RWPE1 (cell line): Measurements from ENCODE around the gene MTX1.
"Not testable (repeated sequence)": the region's sequence is repeated elsewhere in the genome, so short reads cannot be mapped to it uniquely, and the experiment has no call there.

Source experiments
- CTCF ChIA-PET: fragments of 350-600 bp; sonication (Branson Sonifier 250); formaldehyde crosslinking; extraction: SDS; loops from one replicate; lab custom pipeline; 2021; lab: Yijun Ruan, JAX
- POLR2A ChIA-PET: fragments of 400-600 bp; formaldehyde crosslinking; extraction: SDS; loops from one replicate; lab custom pipeline; 2020; ENCODE audit warnings: antibody characterized with exemption; ENCODE audit not compliant: low non-redundant PET; lab: Yijun Ruan, JAX
- DNase-seq: peaks from one replicate; pipeline ENCODE4 v3.0.0; 2012; ENCODE audit warnings: low spot score
- H3K27ac ChIP-seq: fragments of 450-650 bp; 2 replicates; pipeline ENCODE4 v1.5.1; 2017
- CTCF ChIP-seq: fragments of 450-650 bp; conservative IDR thresholded peaks from 2 replicates; pipeline ENCODE4 v1.5.1; 2017; ENCODE audit warnings: low read depth, mild to moderate bottlenecking

MTX1 gene

DNA sequence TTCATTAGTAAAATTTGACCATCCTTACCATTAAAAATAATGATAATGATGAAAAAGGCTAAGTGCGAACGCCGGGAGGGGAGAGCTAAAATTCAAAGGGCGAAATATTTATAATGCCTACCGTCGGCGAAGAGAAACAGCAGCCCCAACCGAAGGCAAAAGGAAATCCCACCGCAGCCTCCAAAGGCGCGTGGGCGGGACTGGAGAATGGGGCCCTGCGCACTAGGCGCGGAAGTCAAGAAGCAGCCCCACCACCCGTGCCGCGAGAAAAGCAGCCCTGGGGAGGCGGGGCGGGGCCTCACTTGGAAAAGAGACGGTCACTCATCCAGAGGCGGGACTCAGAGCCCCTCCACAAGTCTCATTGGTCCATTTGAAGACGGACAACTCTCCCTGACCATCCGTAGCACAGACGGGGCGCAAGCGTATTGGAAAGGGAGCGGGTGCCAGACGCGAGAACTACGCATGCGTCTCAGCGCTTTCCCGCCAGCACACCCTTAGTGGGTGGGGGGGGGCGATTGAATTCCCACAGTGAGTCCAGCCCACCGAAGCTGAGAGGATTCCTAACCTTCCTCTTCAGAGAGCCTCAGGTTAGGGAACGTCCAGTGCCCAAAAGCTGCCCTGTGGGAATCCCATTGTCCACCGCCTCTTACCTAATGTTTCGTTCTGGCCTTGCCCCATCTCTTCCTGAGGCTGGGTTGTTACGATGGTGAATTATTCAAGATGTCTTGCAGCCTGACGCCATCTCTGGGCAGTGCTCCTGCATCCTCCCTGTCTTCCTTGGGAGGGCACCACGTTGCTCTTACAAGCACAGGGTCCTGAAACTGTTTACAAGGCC lies 19.0 kb downstream of the MTX1 start:
- peak overlapping the region; percentile 90 for H3K27ac ChIP-seq
- CTCF ChIA-PET, result interaction anchor here (0.6 to 2.8 kb wide), 4 partner anchors 9 to 62 kb away, joined by 3 to 22 read pairs (median 8); partner anchors contain the start of gene THBS3
- POLR2A ChIA-PET, result interaction anchor here (0.7 to 1.2 kb wide), 2 partner anchors 21 to 24 kb away, joined by 3 read pairs; no protein-coding TSS in a partner anchor
- DNase-seq, result peak; percentile 100
- no peak for TF ChIP-seq CTCF

- no peak for TF ChIP-seq CTCF
- peak overlapping the region; percentile 90 for H3K27ac ChIP-seq
- DNase-seq, result no peak
- ChIA-PET POLR2A (no interaction called here), CTCF (interaction anchor here (0.6 to 2.8 kb wide), 2 partner anchors 22 to 61 kb away, joined by 3 to 13 read pairs; no protein-coding TSS in a partner anchor)
These were observed 19.6 kb downstream of the MTX1 start for GRCh38 chr1:155228096-155228427.

DNA sequence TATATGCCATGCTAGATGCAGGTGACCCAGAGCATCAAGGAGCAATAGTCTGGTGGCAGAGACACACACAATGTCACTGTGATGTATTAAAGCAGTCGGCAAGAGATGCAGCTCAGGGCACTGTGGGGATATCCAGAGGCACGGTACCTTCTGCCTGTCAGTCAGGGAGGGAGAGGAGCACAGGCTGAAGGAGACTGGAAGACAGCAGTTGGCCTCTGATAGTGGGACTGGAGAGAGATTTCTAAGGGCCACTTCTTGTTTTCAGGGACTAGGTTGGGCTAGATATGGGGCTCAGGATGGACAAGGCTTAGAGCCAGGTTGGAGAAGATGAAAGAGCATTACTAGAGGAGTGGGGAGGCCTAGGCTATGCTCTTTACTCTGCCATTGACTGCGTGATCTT lies 22.8 kb downstream of the MTX1 start:
- H3K27ac ChIP-seq, DNase-seq, POLR2A ChIA-PET: not testable (repeated sequence)
- CTCF ChIA-PET, result interaction anchor here (0.9 kb wide), 1 partner anchor 20 kb away, joined by 5 read pairs; no protein-coding TSS in a partner anchor

DNA sequence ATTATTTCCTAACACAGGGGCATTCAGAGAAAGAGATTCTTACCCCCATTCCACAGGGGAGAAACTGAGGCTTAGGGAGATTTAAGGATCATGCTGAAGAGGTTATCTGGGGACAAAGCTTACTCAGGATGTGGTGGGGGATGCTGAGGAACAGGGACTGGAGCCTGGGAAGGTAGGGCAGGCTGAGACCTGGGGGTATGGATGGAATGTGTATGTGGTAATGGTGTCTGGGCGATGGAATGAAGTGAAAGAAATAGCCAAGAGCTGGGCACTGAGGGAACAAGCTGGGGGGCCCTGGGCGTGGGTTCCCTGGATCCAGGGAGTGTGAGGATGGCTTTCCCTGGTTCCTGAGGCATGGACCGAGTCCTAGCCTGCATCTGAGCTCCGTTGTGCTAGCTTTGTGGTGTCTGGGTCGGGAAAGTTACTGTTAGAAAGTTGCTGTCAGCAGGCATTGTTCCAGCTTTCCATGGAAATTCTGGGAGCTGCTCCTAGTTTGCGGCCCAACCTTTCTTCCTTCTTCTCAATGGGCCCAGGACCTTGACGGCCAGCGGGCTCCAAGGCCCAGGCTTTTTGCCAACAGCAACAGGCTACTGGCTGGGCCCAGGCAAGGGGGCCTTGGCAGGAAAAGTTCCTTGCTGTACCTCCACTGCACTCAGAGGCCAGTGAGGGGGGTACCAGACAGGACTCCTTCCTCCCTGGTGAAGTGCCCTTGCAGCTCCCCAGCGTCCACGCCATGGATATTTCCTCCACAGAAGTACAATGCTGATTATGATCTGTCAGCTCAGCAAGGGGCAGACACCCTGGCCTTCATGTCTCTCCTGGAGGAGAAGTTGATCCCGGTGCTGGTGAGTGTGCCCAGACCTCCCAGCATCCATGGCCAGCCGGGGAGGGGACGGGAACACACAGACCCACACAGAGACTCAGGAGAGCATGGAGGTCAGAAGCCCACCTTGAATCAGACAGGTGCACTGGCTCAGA lies 23.8 kb downstream of the MTX1 start:
- DNase-seq, CTCF ChIA-PET: not testable (repeated sequence)
- POLR2A ChIA-PET, result interaction anchor here (0.6 kb wide), 1 partner anchor 9 kb away, joined by 3 read pairs; no protein-coding TSS in a partner anchor
- peak overlapping the region; percentile 56 for H3K27ac ChIP-seq

DNA sequence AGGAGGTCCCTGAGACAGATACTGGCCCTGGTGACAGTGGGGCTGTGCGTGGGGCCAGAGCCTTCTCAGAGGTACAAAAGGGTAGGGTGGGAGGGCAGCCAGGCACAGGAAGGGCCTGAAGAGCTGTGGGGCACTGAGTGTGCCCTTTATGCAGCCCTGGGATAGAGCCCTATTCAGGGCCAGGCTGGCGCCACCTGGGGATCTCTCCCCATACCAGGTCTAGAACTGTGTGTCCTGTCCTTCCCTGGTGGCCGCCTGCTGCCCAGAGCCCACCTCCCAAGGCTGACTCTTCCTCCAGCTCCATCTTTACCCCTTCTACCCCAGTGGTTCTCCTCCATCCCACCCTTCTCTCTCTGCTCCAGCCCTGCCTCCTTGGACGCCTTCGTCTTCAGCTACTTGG lies 25.0 kb downstream of the MTX1 start:
- CTCF ChIA-PET, POLR2A ChIA-PET, H3K27ac ChIP-seq, DNase-seq: not testable (repeated sequence)

DNA sequence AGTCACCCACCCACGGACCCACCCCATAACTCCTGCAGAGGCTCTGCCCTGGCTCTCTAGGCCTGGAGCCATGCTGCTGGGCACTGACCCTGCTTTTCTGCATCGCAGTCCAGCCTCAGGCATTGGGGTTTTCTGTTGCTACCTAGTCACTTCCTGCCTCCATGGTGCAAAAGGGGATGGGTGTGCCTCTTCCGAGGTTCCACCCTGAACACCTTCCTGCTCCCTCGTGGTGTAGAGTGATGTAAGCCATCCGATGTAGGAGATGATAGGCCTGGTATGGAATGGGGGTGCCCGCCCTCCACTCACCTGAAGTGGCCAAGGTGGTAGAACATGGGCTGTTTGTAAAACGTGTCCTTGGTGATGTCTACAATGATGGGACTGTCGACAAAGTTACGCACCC lies 26.9 kb downstream of the MTX1 start:
- POLR2A ChIA-PET, H3K27ac ChIP-seq, CTCF ChIA-PET, DNase-seq: not testable (repeated sequence)

DNA sequence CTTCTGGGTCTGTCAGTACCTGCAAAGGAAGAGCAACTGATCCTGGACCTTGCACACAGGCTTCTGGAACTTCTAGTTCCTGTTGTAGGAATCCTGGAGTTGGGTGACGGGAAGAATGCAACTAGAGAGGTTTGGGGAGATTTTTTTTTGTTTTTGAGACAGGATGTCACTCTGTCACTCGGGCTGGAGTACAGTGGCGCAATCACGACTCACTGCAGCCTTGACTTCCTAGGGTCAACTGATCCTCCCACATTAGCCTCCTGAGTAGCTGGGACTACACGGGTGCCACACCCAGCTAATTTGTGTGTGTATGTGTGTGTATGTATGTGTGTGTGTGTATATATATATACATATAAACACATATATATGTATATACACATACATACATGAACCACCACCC lies 28.0 kb downstream of the MTX1 start:
- TF ChIP-seq CTCF, result no peak
- no peak for DNase-seq
- H3K27ac ChIP-seq, result peak overlapping the region; percentile 43
- POLR2A ChIA-PET, result no interaction called here
- CTCF ChIA-PET, result interaction anchor here (1.0 kb wide), 1 partner anchor 10 kb away, joined by 3 read pairs; no protein-coding TSS in a partner anchor

DNA sequence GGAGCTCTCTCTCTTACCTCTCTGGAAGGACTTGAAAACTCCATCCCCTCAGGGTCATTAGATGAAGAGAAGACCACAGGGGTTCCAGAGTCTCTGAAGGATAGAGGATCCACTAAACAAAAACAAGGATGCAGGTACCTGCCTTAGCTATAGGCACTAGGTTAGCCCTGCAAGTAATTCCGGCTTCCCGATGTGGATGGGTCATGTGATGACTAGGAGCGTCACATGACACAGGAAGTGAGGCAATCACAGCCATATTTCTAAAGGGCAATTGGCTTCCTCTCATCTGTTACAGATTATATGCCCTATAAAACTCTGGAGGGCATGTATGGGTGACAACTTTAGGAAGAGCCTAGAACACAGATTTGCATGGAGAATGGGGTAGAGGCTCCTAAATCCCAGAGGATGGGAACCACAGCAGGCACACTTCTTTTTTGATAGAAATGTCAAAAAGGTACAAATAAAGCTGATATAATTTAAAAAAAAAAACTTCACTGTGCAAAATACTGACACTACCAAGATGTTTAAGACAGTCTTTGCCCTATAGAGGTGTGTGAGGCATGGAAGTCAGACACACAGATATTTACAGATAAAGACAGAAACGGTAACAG lies 32.7 kb downstream of the MTX1 start:
- H3K27ac ChIP-seq, result peak overlapping the region; percentile 63

More for the DNA sequence above, 32.7 kb downstream of the MTX1 start:
- TF ChIP-seq CTCF, result no peak
- ChIA-PET CTCF (interaction anchor here (2.6 kb wide), 1 partner anchor 10 kb away, joined by 10 read pairs; no protein-coding TSS in a partner anchor), POLR2A (interaction anchor here (0.5 to 0.8 kb wide), 2 partner anchors 15 to 33 kb away, joined by 4 to 6 read pairs; no protein-coding TSS in a partner anchor)
- peak; percentile 83 for DNase-seq
